ENCODE measurements around the gene SLC35G4.
A peak's percentile ranks its signal among the peaks of the same experiment; 100 is the strongest.

SLC35G4 gene

DNA sequence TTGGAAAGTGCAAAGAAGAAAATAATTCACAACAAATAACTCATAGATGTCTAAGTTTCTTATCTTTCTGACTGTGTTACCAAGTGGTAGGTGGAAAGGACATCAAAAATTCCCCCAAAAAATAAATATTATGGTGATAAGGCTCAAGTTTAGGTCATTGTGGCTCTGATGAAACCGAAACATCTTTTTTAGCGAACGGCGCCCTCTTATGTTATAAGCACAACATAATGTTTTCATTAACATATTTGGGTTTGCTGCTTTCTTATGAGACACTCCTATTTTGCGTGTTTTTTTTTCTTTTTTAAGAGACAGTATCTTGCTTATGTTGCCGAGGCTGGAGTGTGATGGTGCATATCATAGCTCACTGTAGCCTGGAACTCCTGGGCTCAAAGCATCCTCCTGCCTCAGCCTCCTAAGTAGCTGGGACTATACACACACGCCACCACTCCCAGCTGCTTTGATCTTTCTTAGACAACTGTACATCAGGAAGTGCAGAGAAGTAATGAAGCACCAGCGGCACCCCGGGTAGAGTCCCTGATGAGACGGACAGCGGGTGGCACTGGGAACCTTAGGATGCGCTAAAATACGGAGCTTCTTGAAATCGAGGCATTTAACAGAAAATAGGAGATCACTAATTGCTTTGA is 38.5 kb upstream of the SLC35G4 start:
- TF ChIP-seq, protein P1, sequence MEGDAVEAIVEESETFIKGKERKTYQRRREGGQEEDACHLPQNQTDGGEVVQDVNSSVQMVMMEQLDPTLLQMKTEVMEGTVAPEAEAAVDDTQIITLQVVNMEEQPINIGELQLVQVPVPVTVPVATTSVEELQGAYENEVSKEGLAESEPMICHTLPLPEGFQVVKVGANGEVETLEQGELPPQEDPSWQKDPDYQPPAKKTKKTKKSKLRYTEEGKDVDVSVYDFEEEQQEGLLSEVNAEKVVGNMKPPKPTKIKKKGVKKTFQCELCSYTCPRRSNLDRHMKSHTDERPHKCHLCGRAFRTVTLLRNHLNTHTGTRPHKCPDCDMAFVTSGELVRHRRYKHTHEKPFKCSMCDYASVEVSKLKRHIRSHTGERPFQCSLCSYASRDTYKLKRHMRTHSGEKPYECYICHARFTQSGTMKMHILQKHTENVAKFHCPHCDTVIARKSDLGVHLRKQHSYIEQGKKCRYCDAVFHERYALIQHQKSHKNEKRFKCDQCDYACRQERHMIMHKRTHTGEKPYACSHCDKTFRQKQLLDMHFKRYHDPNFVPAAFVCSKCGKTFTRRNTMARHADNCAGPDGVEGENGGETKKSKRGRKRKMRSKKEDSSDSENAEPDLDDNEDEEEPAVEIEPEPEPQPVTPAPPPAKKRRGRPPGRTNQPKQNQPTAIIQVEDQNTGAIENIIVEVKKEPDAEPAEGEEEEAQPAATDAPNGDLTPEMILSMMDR (IDR thresholded peaks at IDR 0.05; ENCODE audit: insufficient read depth, low read length, missing control alignments), result peak; percentile 5
- ChIA-PET CTCF (interaction anchor here (0.6 to 3.3 kb wide), 11 partner anchors 8 to 1010 kb away, joined by 3 to 36 read pairs (median 6); no protein-coding TSS in a partner anchor), POLR2A (no interaction called here)
- DNase-seq (ENCODE audit: low read depth, low spot score), result no peak
- H3K4me3 ChIP-seq (ENCODE audit: low read depth, low read length), result no peak overlapping the region

GRCh38 chr18:11572201-11572600 is 37.2 kb upstream of the SLC35G4 start:
- ChIA-PET POLR2A (no interaction called here), CTCF (interaction anchor here (1.1 to 2.4 kb wide), 4 partner anchors 10 to 720 kb away, joined by 3 to 12 read pairs (median 4); no protein-coding TSS in a partner anchor)
- H3K4me3 ChIP-seq (ENCODE audit: low read depth, low read length), result no peak overlapping the region
- DNase-seq (ENCODE audit: low read depth, low spot score), result no peak
- TF ChIP-seq, protein P1 (IDR thresholded peaks at IDR 0.05; ENCODE audit: insufficient read depth, low read length, missing control alignments), result no peak

- TF ChIP-seq, protein P1 (IDR thresholded peaks at IDR 0.05; ENCODE audit: insufficient read depth, low read length, missing control alignments), result no peak
- ChIA-PET POLR2A (no interaction called here), CTCF (no interaction called here)
- H3K4me3 ChIP-seq (ENCODE audit: low read depth, low read length), result no peak overlapping the region
- DNase-seq (ENCODE audit: low read depth, low spot score), result no peak
Observed at GRCh38 chr18:11574545-11574944, 34.9 kb upstream of the SLC35G4 start.

GRCh38 chr18:11577271-11578112 is 31.9 kb upstream of the SLC35G4 start:
- H3K4me3 ChIP-seq (ENCODE audit: low read depth, low read length), result no peak overlapping the region
- ChIA-PET CTCF (no interaction called here), POLR2A (no interaction called here)
- no peak for DNase-seq (ENCODE audit: low read depth, low spot score)
- TF ChIP-seq, protein P1 (IDR thresholded peaks at IDR 0.05; ENCODE audit: insufficient read depth, low read length, missing control alignments), result no peak

- POLR2A ChIA-PET, result no interaction called here
- CTCF ChIA-PET, result interaction anchor here (1.8 kb wide), 1 partner anchor 9 kb away, joined by 7 read pairs; no protein-coding TSS in a partner anchor
- TF ChIP-seq, protein P1 (IDR thresholded peaks at IDR 0.05; ENCODE audit: insufficient read depth, low read length, missing control alignments), result no peak
- H3K4me3 ChIP-seq (ENCODE audit: low read depth, low read length), result no peak overlapping the region
- DNase-seq (ENCODE audit: low read depth, low spot score), result no peak
Observed at GRCh38 chr18:11578799-11579198, 30.6 kb upstream of the SLC35G4 start.

- POLR2A ChIA-PET, result no interaction called here
Observed at GRCh38 chr18:11579916-11580315, 29.5 kb upstream of the SLC35G4 start.

More at GRCh38 chr18:11579916-11580315, 29.5 kb upstream of the SLC35G4 start:
- TF ChIP-seq, protein P1 (IDR thresholded peaks at IDR 0.05; ENCODE audit: insufficient read depth, low read length, missing control alignments), result no peak
- H3K4me3 ChIP-seq (ENCODE audit: low read depth, low read length), result no peak overlapping the region
- DNase-seq (ENCODE audit: low read depth, low spot score), result no peak
- CTCF ChIA-PET, result interaction anchor here (1.3 to 1.8 kb wide), 3 partner anchors 9 to 1020 kb away, joined by 3 to 7 read pairs (median 6); no protein-coding TSS in a partner anchor
